H1 (cell line): ENCODE measurements around the gene GPATCH4. TPM values are rescaled to one million over a fixed set of nuclear protein-coding genes. Genes with fewer than 3 reads are reported as not detected.
A peak's percentile ranks its signal among the peaks of the same experiment; 100 is the strongest.

Experiments
- CTCF ChIA-PET: fragments of 300-600 bp; sonication (Branson Sonifier 250); formaldehyde crosslinking; loops from one replicate; lab custom pipeline; 2021; ENCODE audit not compliant: partially characterized antibody; lab: Charles Lee
- POLR2A ChIA-PET: fragments of 300-600 bp; sonication (Branson Sonifier 250); formaldehyde crosslinking; loops from one replicate; lab custom pipeline; 2021; ENCODE audit warnings: inconsistent platforms; ENCODE audit not compliant: partially characterized antibody; lab: Charles Lee
- DNase-seq, 2 experiments: peaks; one replicate each; pipeline versions ENCODE4 v3.0.0 to v3.0.0-alpha.2; 2010 to 2022; ENCODE audit warnings: low spot score in 2 of 2, low read depth in 1 of 2, mixed read lengths in 1 of 2
- FAIRE-seq: peaks from 2 replicates; lab custom pipeline; 2011; peaks lifted over from hg19 to GRCh38; lab: Jason Lieb, UNC
- H2AFZ ChIP-seq: 2 replicates; pipeline ENCODE4 v1.8.1; 2012; ENCODE audit warnings: low read length, inconsistent platforms
- H2AK5ac ChIP-seq: 2 replicates; pipeline ENCODE4 v1.6.1; 2013; ENCODE audit warnings: low read depth, low read length
- H2BK120ac ChIP-seq: replicated peaks from 2 replicates; pipeline ENCODE3; 2013; ENCODE audit warnings: low read depth, low read length, inconsistent platforms
- H2BK12ac ChIP-seq: 2 replicates; pipeline ENCODE4 v1.6.1; 2013; ENCODE audit warnings: low read depth, low read length
- H2BK15ac ChIP-seq: 2 replicates; pipeline ENCODE4 v1.6.1; 2013; ENCODE audit warnings: low read length
- H2BK20ac ChIP-seq: 2 replicates; pipeline ENCODE4 v1.6.1; 2013; ENCODE audit warnings: low read length
- H2BK5ac ChIP-seq: 2 replicates; pipeline ENCODE4 v1.6.1; 2013; ENCODE audit warnings: low read depth, low read length
- H3K14ac ChIP-seq: 2 replicates; pipeline ENCODE4 v1.6.1; 2013; ENCODE audit warnings: inconsistent platforms; ENCODE audit not compliant: insufficient read length
- H3K18ac ChIP-seq: 2 replicates; pipeline ENCODE4 v1.6.1; 2013; ENCODE audit warnings: low read length; ENCODE audit errors: extremely low read depth
- H3K23ac ChIP-seq: 2 replicates; pipeline ENCODE4 v1.6.1; 2013; ENCODE audit warnings: inconsistent platforms; ENCODE audit not compliant: insufficient read length
- H3K23me2 ChIP-seq: 2 replicates; pipeline ENCODE4 v1.6.1; 2013; ENCODE audit warnings: low read depth, low read length
- H3K27ac ChIP-seq: 2 replicates; pipeline ENCODE4 v1.6.1; 2011; ENCODE audit warnings: low read depth, low read length, inconsistent platforms
- H3K27me3 ChIP-seq, 4 experiments: replicated peaks in 1 of 4; 1 replicate in 1 of 4; 2 replicates in 3 of 4; pipeline versions ENCODE4 v1.6.1 to v1.8.1; 2011 to 2013; ENCODE audit warnings: low read length in 3 of 4, mild to moderate bottlenecking in 3 of 4, inconsistent platforms in 2 of 4, mixed read lengths in 2 of 4, moderate library complexity in 1 of 4; ENCODE audit not compliant: control insufficient read depth in 3 of 4, insufficient read depth in 3 of 4; ENCODE audit errors: extremely low read depth in 1 of 4
- H3K36me3 ChIP-seq, 4 experiments: 2 replicates each; pipeline versions ENCODE4 v1.6.1 to v1.8.1; 2011 to 2013; ENCODE audit warnings: mild to moderate bottlenecking in 4 of 4, low read length in 3 of 4, moderate library complexity in 2 of 4, control low read depth in 1 of 4, inconsistent platforms in 1 of 4; ENCODE audit not compliant: insufficient read depth in 4 of 4, control insufficient read depth in 2 of 4
- H3K4ac ChIP-seq: replicated peaks from 2 replicates; pipeline ENCODE3; 2013; ENCODE audit warnings: low read length, low read depth, mixed read lengths, inconsistent platforms; ENCODE audit not compliant: insufficient read length
- H3K4me1 ChIP-seq, 4 experiments: replicated peaks in 1 of 4; 1 replicate in 1 of 4; 2 replicates in 3 of 4; pipeline versions ENCODE4 v1.6.1 to v1.8.1; 2011 to 2013; ENCODE audit warnings: low read length in 3 of 4, inconsistent platforms in 2 of 4, mixed read lengths in 1 of 4; ENCODE audit not compliant: insufficient read depth in 4 of 4, control insufficient read depth in 3 of 4
- H3K4me2 ChIP-seq, 2 experiments: 2 replicates each; pipeline versions ENCODE4 v1.6.1 to v1.8.1; 2011 to 2013; ENCODE audit warnings: low read depth in 2 of 2, low read length in 2 of 2, control low read depth in 1 of 2, inconsistent platforms in 1 of 2, mild to moderate bottlenecking in 1 of 2; ENCODE audit not compliant: insufficient read depth in 1 of 2
- H3K4me3 ChIP-seq, 4 experiments: fragments of 200-600, 300-600 bp in 1 of 4; sonication (generic), shearing (Covaris generic), sonication (Bioruptor Twin) in 1 of 4; 2 replicates each; pipeline versions ENCODE4 v1.5.1 to v1.8.1; 2011 to 2016; ENCODE audit warnings: low read length in 4 of 4, low read depth in 3 of 4, control low read depth in 2 of 4, inconsistent platforms in 2 of 4, mild to moderate bottlenecking in 2 of 4, mixed read lengths in 1 of 4, moderate library complexity in 1 of 4; ENCODE audit not compliant: insufficient read depth in 2 of 4; ENCODE audit errors: extremely low read depth in 1 of 4
- H3K56ac ChIP-seq: replicated peaks from 2 replicates; pipeline ENCODE3; 2013; ENCODE audit warnings: low read depth, mild to moderate bottlenecking, mixed read lengths, low read length, inconsistent platforms; ENCODE audit not compliant: insufficient read length
- H3K79me1 ChIP-seq: 2 replicates; pipeline ENCODE4 v1.6.1; 2013; ENCODE audit warnings: low read depth, low read length, control low read depth
- H3K79me2 ChIP-seq, 2 experiments: 2 replicates each; pipeline versions ENCODE4 v1.6.1 to v1.8.1; 2012 to 2013; ENCODE audit warnings: low read length in 2 of 2, mild to moderate bottlenecking in 2 of 2, inconsistent platforms in 1 of 2; ENCODE audit not compliant: insufficient read depth in 2 of 2, control insufficient read depth in 1 of 2
- H3K9ac ChIP-seq, 4 experiments: replicated peaks in 1 of 4; 1 replicate in 1 of 4; 2 replicates in 3 of 4; pipeline versions ENCODE4 v1.6.1 to v1.8.1; 2011 to 2013; ENCODE audit warnings: low read depth in 3 of 4, low read length in 3 of 4, control low read depth in 2 of 4, mild to moderate bottlenecking in 2 of 4, moderate library complexity in 2 of 4, inconsistent platforms in 1 of 4; ENCODE audit errors: extremely low read depth in 1 of 4
- H3K9me3 ChIP-seq, 2 experiments: 2 replicates each; pipeline versions ENCODE4 v1.6.1 to v1.8.1; 2012 to 2013; ENCODE audit warnings: mild to moderate bottlenecking in 2 of 2, moderate library complexity in 2 of 2, control low read depth in 1 of 2, inconsistent platforms in 1 of 2, low read depth in 1 of 2, low read length in 1 of 2, mixed read lengths in 1 of 2; ENCODE audit not compliant: insufficient read depth in 2 of 2
- H4K20me1 ChIP-seq, 2 experiments: replicated peaks in 1 of 2; 2 replicates each; pipeline versions ENCODE3 to v1.8.1; 2011 to 2013; ENCODE audit warnings: inconsistent platforms in 2 of 2, low read length in 2 of 2, mild to moderate bottlenecking in 1 of 2; ENCODE audit not compliant: insufficient read depth in 2 of 2, control insufficient read depth in 1 of 2
- H4K5ac ChIP-seq: 2 replicates; pipeline ENCODE4 v1.6.1; 2013; ENCODE audit warnings: low read length, low read depth, mixed read lengths, inconsistent platforms; ENCODE audit not compliant: insufficient read length
- H4K8ac ChIP-seq: 2 replicates; pipeline ENCODE4 v1.8.0; 2013; ENCODE audit warnings: mild to moderate bottlenecking, moderate library complexity, low read length, inconsistent platforms; ENCODE audit not compliant: insufficient read depth; ENCODE audit errors: extremely low read depth
- H4K91ac ChIP-seq: replicated peaks from 2 replicates; pipeline ENCODE3; 2013; ENCODE audit warnings: low read length, mixed read lengths, inconsistent platforms; ENCODE audit not compliant: insufficient read length
- KDM4A ChIP-seq: IDR thresholded peaks from one replicate; pipeline ENCODE4 v1.7.1; 2012; ENCODE audit warnings: low read depth, mild to moderate bottlenecking, moderate library complexity, low read length, inconsistent platforms; ENCODE audit not compliant: severe bottlenecking
- POLR2A ChIP-seq, 2 experiments: IDR thresholded peaks; 1 replicate in 1 of 2; 2 replicates in 1 of 2; pipeline ENCODE4 v1.6.1; 2011; ENCODE audit warnings: low read depth in 2 of 2, low read length in 2 of 2, mild to moderate bottlenecking in 2 of 2; ENCODE audit errors: control extremely low read depth in 1 of 2
- whole genome bisulfite sequencing, 2 experiments: shearing (Covaris generic) in 1 of 2; methylation state at CpG; one replicate each; pipeline versions ENCODE4 v1.1.6 to v1.1.7; 2013 to 2015; ENCODE audit warnings: low lambda C conversion rate in 2 of 2, mixed read lengths in 2 of 2, inconsistent platforms in 1 of 2, low coverage in 1 of 2, missing lambda C conversion rate in 1 of 2; ENCODE audit not compliant: insufficient replicate concordance in 2 of 2, insufficient coverage in 1 of 2, insufficient read length in 1 of 2; ENCODE audit errors: extremely low coverage in 1 of 2, missing lambda C conversion rate in 1 of 2; 5-methylcytosine and 5-hydroxymethylcytosine counted together
- polyA plus RNA-seq, 7 experiments: library from polyadenylated mRNA; depleted of rRNA in 3 of 7; stranded (reverse) in 5 of 7; unstranded in 2 of 7; fragments of >200 nt in 5 of 7; fragments of 200-250 nt in 2 of 7; gene quantifications; 1 replicate in 5 of 7; 2 replicates in 1 of 7; 4 replicates in 1 of 7; pipeline versions ENCODE4 v1.2.1 to v1.2.3, GENCODE V29; 2011 to 2013; ENCODE audit warnings: missing spikeins in 2 of 7, mixed read lengths in 2 of 7
- total RNA-seq: library from RNA; stranded (reverse); fragmentation: NEBNext Ultra II Directional; extraction: Animal tissue kit (Norgen Biotek cat#: 25700); gene quantifications from 2 replicates; pipeline ENCODE4 v1.2.1, GENCODE V29; 2021

GPATCH4 gene
- total and polyA plus RNA-seq, 2 of the 8 experiments (the other 6 are each of a cell fraction or from before 2014, with no cell fraction given): 20.5 to 47.9 TPM

DNA sequence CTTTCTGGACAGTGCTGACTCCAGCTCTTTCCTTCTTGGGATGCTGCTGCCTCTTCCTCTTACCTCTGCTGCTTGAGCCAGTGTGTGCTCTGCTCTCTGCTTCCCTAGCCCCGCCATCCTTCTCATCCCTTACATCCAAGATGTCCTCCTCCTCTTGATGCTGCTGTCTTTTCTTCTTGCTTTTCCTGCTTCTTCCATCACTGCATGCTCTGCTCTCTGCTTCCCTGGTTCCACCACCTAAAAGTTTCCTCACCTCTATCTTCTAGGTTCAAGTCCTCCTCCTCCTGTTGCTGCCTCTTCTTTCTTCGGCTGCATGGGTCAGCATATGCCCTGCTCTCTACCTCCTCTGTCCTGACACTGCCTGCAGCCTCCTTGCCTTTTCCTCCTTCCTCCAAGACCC lies 6.3 kb downstream of the GPATCH4 start:
- DNase-seq: no peak
- H3K4ac ChIP-seq: no peak overlapping the region
- TF ChIP-seq KDM4A (no peak), POLR2A (IDR thresholded peaks at IDR 0.05; ENCODE audit: control extremely low read depth in 1 of 2, low read depth in 2 of 2, low read length in 2 of 2) (0 out of 3 replicates have a peak, but pooled peaks of 1 of the 2 experiments have one; percentile 5)
- no peaks in the 10 kb centered on the region for H3K9me3 ChIP-seq
- no peak overlapping the region for H3K18ac ChIP-seq
- ChIA-PET CTCF (interaction anchor here (0.6 to 5.3 kb wide), 10 partner anchors 9 to 209 kb away, joined by 3 to 45 read pairs (median 4); partner anchors contain the start of genes BCAN and GPATCH4), POLR2A (interaction anchor here (0.9 to 5.1 kb wide), 3 partner anchors 7 to 57 kb away, joined by 3 to 66 read pairs (median 4); partner anchors contain the start of gene GPATCH4)
- H2BK20ac ChIP-seq: no peak overlapping the region
- H3K14ac ChIP-seq: no peak overlapping the region
- no peak overlapping the region for H4K91ac ChIP-seq
- 95% methylated on average over 2 of the region's 2 CpGs; no CpG with 5 or more reads in 1 of the 2 experiments for WGBS, 2 experiments
- H3K4me2 ChIP-seq: no peak overlapping the region
- H3K79me1 ChIP-seq: peaks cover 4% of the 10 kb centered on the region; the same call in 1 of the 2 replicates
- H3K9ac ChIP-seq: no peak overlapping the region
- H3K36me3 ChIP-seq: peaks cover 19 to 57% (median 43%) of the 10 kb centered on the region in 4 experiments
- no peak overlapping the region for H2AK5ac ChIP-seq
- H2AFZ ChIP-seq: no peak overlapping the region
- H3K56ac ChIP-seq: no peak overlapping the region
- H2BK12ac ChIP-seq: no peak overlapping the region
- peaks cover 0 to 8% of the 10 kb centered on the region in 2 experiments; a peak in 2 of 4 replicates for H3K79me2 ChIP-seq
- H3K23me2 ChIP-seq: peaks cover 10% of the 10 kb centered on the region
- peaks cover 0 to 10% (median 2%) of the 10 kb centered on the region in 4 experiments; a peak in 4 of 7 replicates for H3K4me1 ChIP-seq
- no peak overlapping the region for H2BK5ac ChIP-seq
- no peak overlapping the region for H3K4me3 ChIP-seq
- H4K5ac ChIP-seq: no peak overlapping the region
- H3K23ac ChIP-seq: no peak overlapping the region
- H2BK120ac ChIP-seq: no peak overlapping the region
- no peak overlapping the region for H4K8ac ChIP-seq
- no peak overlapping the region for H2BK15ac ChIP-seq
- no peaks in the 10 kb centered on the region for H3K27me3 ChIP-seq
- no peak for FAIRE-seq
- H4K20me1 ChIP-seq: peaks cover 0 to 6% of the 10 kb centered on the region in 2 experiments
- no peak overlapping the region for H3K27ac ChIP-seq
